DMS79 (cell line): ENCODE results near the gene PRPSAP2.
"Not testable (repeated sequence)": the region's sequence is repeated elsewhere in the genome, so short reads cannot be mapped to it uniquely, and the experiment has no call there.

Experiments used
- DNase-seq: peaks from one replicate; lab custom pipeline; 2025; lab: John Stamatoyannopoulos, UW

The PRPSAP2 gene

DNA sequence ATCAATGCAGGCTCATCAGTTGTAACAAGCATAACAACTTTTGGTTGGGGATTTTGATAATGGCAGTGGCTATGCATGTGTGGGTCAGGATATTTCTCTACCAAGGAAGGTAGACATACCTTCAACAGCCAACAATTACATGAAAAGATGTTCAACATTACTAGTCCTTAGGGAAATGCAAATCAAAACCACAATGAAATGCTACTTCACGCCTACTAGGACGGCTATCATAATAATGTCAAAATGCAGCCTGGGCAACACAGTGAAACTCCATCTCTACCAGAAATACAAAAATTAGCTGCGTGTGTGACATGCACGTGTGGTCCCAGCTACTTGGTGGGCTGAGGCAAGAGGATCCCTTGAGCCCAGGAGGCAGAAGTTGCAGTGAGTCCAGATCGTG, 86.7 kb downstream of the PRPSAP2 start:
- no peak for DNase-seq

DNA sequence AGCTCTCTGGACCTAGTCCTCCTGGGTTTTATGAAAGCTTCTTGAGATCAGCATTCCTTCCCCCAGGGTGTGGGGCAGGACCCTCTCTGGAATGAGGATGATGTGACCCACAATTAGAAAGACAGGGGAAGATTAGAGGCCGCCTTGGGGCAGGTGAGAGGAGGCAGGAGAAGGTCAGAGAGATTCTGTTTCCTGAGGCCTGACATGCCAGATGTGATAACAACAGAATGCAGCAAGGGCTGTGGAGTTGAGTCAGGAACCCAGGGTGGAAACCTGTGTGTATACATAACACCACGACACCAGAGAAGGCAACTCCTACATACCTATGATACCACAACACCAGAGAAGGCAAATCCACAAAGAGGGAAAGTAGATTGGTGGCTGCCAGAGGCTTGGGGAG, 88.6 kb downstream of the PRPSAP2 start:
- no peak for DNase-seq

DNA sequence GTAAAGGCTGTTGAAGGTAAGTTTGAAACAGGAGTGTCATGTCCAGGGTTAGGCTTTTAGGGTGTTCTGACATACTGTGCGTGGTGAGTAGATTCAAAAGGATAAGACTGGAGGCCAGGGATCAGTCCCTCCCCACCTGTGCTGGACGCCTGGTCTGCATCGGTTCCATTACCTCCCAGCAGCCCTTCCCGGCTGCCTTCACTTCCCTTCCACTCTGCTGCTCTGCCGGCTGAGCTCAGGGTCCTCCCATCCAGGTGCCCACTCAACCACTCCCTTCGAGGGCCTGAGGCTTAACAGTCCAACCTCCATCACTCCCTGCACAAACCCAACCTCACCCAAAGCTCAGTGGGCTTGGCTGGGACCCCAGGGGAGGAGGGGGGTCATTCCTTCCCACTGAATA, 89.9 kb downstream of the PRPSAP2 start:
- no peak for DNase-seq

DNA sequence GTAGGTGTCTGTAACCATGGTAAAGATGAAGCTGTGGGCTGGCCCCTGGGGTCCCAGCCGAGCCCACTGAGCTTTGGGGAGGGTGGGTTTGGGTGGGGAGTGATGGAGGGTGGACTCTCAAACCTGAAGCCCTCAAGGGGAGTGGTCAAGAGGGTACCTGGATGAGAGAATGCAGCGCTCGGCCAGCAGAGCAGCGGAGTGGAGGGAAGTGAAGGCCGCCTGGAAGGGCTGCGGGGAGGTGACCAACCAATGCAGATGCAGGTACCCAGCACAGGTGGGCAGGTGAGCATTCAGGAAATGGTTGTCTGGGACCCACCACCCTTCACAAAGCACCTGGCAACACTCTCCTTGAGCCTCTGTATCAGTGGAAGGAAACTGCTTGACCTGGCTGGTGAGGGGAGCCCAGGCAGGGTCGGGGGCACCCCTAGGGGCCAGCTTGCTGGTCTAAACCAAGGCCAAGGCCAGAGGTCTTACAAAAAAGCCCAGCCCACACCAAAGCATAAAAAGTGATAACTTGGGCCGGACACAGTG, 90.6 kb downstream of the PRPSAP2 start:
- DNase-seq: no peak

DNA sequence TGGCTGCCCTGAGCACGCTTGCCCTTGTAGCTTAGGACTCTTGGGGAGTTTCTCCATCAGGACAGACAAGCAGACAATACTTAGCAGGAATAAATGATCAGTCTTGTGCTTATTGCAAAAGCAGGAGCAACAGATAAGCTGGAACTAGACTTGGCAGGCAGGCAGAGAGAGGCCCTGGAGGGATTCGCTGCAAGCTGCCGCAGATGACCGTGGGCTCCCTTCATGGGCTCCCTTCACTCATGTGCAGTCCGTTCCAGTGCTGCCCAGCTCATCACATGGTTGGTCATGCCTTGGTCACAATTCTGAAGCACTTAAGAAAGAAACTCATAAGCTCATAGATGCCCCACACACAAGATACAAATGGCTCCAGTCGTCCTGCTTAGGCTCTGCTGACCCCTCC, 91.6 kb downstream of the PRPSAP2 start:
- no peak for DNase-seq

DNA sequence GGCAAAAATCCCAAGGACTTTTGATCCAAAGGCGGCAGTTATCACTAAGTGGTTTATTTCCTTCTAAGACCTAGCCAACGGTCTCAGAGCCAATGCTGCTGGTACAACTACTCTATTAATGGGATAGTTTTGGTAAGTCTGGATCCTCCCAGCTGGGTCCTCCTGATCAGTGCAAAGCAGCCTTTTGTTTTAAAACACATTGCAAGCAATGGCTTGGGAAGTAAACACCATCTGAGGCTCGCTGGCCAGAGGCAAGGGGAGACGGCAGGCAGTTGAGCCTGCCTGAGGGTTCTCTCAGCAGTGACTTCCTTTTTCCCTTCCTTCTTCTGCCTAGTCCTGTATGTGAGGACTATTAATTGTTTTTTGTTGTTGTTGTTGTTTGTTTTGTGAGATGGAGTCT, 92.4 kb downstream of the PRPSAP2 start:
- no peak for DNase-seq

DNA sequence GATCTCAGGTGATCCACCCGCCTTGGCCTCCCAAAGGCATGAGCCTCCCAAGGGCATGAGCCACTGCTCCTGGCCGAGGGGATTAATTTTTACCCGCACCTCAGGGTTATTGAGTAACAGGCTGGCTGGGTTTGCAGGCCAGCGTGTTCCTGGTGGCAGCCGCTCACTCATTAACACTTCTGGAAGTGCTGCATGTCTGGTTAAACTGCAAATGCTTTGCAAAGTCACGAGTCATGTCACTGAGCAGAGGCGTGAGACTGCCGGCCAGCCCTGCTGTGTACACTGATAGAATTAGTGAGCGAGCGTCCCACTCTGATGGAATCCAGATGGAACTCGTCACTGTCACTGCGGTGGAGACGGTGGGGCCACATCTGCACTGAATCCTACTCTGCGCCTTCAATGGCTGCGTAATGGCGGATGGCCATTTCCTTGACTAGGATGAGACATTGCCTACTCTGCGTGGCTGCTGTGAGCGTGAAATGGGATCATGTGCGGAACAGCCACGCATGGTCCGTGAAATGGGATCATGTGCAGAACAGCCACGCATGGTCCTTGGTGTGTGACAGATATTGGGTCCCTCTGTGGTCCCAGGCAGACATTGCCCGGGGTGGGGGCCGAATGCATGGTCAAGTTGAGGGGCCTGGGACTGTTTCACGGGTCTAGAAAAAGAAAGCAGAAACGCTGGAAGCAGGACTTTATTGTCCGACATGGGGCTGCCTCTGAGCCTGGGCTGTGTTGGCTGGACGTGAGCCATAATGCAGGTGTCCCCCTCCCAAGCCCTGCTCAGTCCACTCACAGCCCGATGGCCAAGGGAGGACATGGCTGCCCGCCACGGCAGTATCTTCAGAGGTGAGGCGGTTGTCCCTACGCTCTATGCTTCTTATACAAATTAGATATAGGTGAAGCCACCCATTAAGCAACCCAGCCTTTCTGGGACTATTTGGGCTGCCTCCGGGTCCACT, 93.3 kb downstream of the PRPSAP2 start:
- DNase-seq: no peak

DNA sequence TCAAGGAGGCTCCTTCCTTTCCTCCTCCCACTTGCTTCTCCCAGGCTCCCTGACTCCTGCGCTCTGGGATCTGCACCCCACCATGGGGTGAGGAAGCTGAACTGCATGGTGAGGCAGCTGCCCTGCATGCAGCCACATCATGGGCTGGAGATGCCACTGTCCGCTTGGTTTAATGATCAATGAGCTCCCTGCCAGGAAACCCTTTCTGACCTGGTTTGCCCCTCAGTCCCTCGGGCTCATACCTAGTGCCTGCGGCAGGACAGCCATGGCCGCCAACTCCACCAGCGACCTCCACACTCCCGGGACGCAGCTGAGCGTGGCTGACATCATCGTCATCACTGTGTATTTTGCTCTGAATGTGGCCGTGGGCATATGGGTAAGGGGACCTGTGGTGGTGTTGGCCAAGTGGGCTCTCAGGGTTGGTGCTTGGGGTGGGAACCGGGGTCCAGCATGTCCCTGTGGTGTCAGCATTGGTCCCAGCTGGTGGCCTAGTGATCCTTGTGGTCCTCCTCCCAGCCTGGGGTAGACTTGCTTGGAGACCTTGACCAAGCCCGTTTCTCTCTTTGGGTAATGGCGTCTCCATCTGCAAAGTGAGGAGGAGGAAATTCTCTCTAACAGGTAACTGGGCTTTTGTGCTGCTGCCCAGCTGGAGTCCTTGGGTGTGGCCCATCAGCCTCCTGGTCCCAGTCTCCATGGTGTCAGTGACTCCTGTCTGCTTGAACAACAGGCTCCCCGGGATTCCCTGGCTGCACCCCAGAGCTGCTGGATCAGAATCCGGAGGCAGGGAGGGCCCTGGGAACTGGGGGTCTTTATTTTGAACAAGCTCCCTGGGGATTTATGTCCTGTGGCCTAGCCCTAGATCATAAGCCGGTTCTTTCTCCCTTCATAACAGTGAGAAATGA, 94.3 kb downstream of the PRPSAP2 start, which contains the start of gene SLC5A10:
Gene SLC5A10, plus strand, starts transcription at position 225 of the 902 bp plus-strand sequence. Its CDS starts 41 bp downstream, at position 266.
- no peak for DNase-seq

DNA sequence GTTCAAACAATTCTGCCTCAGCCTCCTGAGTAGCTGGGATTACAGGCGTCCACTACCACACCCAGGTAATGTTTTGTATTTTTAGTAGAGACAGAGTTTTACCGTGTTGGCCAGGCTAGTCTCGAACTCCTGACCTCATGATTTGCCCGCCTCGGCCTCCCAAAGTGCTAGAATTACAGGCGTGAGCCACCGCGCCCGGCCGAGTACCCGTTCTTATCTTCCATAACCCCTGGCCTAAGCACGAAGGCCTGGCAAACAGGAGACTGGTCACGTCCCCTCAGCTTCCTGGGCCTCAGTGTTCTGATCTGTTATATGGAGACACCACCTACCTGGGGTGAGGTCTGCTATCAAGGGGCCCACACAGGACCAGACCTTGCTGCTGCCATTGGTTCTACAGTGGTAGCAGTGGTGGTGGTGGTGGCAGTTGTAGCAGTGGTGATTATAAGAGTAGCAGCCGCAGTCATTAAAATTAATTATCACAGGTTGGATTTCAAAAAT, 95.3 kb downstream of the PRPSAP2 start:
- no peak for DNase-seq

DNA sequence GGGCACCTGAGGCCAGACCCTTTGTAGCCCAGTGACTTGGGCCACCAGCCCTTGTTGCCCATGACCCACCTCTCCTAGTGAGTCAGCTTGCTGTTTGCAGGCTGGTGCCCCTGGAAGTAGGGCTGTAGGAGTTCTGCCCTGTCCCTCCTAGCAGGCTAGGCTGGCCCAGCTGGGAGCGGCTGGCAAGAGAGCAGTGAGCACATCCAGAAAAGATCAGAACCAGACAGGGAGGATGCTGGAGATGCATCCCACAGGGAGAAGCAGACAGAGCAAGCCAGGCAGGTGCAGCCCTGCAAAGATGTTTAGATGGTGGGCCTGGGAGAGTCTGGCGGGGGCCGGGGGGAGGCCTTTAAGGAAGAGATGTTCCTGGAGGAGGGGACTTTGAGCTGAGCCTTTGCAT, 96.4 kb downstream of the PRPSAP2 start:
- DNase-seq: no peak

DNA sequence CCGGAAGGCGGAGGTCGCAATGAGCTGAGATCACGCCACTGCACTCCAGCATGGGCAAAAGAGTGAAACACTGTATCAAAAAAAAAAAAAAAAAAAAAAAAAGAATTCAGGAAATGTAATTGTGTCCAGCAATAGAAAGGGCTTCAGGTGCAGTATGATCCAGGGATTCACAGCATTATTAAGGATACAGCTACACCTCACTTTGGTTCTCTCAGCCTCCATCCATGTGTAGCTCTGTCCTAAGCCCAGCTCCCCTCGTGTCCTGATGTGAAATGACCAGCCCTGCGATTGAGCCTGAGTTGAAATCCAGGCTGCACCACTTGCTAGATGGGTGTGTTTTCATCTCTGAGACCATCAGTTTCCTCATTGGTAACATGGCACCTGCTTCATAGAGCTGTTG, 97.1 kb downstream of the PRPSAP2 start:
- DNase-seq: no peak

DNA sequence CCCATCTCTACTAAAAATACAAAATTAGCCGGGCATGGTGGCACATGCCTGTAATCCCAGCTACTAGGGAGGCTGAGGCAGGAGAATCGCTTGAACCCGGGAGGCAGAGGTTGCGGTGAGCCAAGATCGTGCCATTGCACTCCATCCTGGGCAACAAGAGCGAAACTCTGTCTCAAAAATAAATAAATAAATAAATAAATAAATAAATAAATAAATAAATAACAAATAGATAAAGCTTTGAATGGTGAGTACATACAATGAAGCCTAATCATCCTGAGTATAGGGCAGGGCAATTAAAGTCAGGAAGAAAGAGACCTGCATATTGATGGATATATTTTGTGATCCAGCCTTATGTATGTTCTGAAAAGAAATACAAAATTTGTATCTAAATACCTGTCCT, 98.1 kb downstream of the PRPSAP2 start:
- not testable (repeated sequence) for DNase-seq

DNA sequence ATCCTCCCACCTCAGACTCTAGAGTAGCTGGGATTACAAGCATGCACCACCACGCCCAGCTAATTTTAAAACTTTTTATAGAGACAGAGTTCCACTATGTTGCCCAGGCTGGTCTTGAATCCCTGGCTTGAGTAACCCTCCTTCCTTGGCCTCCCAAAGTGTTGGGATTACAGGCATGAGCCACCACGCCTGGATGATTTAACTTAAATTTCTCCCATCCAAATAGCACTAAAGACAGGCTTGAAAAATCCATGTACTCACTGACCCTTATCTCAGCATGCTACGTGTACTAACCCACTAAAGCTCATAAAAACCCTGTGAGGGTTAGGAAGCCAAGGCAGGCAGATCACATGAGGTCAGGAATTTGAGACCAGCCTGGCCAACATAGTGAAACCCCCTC, 98.7 kb downstream of the PRPSAP2 start:
- DNase-seq: no peak

DNA sequence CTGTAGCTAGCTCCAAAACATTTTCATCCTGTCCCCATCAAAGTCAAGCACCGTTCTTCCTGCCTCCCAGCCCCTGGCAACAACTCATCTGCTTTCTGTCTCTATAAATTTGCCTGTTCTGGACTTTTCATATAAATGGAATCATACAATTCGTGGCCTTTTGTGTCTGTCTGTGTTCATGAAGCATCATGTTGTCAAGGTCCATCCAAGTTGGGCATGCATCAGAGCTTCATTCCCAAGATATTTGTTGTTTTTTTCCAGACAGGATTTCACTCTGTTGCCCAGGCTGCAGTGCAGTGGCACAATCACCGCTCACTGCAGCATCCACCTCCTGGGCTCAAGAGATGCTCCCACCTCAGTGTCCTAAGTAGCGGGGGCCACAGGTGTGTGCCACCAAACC, 99.9 kb downstream of the PRPSAP2 start:
- no peak for DNase-seq

DNA sequence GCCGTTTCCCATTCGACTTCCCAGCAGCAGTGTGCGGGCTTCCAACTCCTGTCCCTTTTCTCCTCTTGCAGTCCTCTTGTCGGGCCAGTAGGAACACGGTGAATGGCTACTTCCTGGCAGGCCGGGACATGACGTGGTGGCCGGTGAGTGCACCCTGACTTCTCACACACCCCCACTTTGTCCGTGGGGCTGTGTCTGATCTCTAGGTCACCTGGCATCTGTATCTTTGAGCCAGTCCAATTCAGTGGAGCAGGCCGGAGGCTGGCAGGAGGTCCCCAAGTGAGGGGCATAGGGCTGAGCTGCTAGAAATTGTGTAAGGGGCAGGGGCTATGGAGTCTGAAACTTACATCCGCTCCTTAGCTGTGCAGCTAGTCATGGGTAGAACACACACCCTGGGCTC, 100.7 kb downstream of the PRPSAP2 start:
- no peak for DNase-seq

DNA sequence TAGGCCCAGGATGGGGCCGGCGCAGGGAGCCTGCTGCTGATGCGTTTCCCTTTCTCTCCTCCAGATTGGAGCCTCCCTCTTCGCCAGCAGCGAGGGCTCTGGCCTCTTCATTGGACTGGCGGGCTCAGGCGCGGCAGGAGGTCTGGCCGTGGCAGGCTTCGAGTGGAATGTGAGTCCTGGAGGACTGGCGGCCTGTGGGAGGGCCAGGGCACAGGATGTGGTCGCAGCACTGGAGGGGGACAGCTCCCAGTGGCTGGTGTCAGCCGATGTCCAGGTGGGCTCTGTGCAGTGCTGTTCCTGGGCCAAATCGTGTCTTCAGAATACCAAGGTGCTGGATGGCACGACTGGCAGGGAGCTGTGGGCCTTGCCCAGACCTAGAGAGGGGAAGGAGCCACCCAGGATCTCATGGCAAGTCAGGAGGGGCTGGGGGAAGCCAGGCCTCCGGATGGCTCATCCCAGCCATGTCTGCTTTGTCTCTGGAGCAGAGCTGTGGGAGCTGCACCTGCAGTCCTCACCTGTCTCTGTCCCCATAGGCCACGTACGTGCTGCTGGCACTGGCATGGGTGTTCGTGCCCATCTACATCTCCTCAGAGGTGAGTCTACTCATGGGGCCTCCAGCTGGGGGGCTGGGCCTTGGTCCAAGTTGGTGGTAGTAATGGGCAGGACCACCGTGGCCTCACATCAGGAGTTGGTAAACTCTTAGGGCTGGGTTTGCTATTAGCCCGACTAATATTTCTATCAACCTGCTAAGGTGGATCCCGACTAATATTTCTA, 101.3 kb downstream of the PRPSAP2 start:
- no peak for DNase-seq

DNA sequence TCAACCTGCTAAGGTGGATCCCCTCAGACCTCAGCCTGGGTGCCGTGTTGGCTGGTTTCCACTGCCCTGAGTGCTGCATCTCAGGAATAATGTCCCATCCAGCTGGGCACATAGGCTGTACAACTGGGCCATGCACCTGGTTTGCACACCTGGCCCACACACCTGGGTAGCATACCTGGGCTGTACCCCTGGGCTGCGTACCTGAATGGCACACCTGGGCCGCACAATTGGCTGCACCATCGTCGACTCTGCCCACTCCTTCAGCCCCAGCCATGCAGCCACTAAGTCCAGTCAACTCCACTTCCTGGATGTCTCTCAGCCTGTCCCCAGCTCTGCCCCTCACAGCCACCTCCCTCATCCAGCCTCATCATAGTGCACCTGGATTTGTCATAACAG, 101.9 kb downstream of the PRPSAP2 start:
- no peak for DNase-seq

DNA sequence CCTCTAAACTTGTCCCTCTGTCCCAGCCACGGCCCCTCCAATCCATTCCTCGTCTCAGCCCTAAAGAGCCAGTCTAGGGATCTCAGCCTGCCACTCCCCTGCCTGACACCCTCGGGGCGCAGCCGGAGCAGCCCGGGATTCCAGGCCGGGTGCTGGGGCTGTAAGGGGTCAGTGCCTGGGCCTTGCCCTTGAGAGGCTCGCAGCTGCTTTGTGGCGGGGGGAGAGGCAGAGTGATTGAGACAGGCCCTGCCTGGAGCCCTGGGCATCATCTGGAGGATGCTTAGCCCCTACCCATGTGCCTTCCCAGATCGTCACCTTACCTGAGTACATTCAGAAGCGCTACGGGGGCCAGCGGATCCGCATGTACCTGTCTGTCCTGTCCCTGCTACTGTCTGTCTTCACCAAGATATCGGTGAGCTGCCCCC, 102.3 kb downstream of the PRPSAP2 start:
- no peak for DNase-seq

DNA sequence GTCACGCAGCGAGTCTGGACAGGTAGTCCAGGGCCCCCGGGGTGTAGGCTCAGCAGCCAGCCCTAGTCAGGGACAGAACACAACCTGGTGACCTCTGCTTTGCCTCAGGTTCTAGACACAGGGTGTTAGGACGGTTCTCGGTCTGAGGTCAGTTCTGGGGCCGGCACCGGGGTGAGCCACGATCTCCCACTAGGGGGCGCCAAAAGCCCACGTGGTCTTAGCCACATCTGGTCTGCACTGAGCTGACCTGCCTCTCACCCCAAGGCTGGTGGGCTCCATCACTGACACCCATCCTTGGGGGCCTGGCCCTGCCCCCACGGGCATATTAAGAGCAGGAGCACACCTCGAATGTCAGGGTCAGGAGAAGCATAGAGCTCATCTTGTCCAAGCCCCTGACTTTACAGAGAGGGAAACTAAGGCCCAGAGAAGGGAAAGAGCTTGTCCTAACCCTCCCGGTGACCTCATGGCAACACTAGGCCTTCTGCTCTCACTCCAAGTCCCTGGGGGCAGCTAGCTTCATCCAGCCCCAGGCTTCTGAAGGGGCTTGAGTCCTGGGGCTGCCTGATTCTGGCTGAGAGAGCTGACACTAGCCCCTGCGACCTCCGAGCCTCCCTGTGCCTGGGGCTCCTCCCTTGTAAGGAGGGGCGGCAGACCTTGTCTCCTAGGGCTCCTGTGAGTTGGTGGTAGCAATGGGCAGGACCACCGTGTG, 103.0 kb downstream of the PRPSAP2 start:
- no peak for DNase-seq

DNA sequence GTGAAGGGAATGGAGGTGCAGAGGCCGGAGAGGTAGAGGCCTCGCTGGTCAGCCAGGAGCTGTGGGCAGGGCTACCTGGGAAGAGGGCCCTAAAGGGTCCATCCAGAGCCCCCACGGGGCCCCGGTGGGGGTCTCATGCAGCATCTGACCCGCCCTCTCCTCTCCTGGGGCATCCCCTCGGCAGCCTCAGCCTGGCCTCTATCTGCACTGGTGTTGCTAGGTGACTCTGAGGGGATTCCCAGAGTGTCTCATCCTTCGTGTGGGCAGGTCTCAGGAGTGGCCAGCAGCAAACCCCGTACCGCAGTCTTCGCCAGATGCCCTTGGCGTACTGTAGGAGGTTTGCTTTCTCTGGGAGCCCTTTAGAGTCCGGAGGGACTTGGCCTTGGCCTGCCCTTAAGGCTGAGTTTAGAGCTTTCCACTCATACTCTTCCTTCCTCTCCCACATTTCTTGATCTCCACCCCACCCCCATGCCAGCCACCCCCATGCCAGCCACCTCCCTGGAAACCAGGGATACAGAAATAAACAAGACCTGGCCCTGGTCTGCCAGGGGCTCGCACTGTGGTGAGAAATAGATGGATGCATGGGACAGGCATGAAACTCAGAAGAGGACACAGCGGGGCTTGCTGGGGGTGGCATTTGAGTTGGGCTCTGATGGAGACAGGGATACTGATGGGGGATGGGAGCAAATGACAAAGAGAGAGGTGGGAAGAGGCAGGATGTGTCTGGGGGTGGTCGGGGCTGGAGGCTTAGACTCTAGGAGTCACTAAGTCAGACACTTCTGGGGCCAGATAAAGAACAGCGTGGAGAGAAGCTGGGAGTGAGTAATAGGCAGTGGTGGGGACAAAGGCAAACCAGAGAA, 103.9 kb downstream of the PRPSAP2 start:
- no peak for DNase-seq
